GM18502 (cell line): ENCODE data around the gene PRPH.
"Not testable (repeated sequence)": the region's sequence is repeated elsewhere in the genome, so short reads cannot be mapped to it uniquely, and the experiment has no call there.

Experiments
- ATAC-seq: cut with Tn5 transposase; IDR thresholded peaks from one replicate; pipeline ENCODE4 v1.9.1; 2021; ENCODE audit warnings: mild to moderate bottlenecking; ENCODE audit not compliant: unreplicated experiment, poor library complexity

Gene PRPH

DNA sequence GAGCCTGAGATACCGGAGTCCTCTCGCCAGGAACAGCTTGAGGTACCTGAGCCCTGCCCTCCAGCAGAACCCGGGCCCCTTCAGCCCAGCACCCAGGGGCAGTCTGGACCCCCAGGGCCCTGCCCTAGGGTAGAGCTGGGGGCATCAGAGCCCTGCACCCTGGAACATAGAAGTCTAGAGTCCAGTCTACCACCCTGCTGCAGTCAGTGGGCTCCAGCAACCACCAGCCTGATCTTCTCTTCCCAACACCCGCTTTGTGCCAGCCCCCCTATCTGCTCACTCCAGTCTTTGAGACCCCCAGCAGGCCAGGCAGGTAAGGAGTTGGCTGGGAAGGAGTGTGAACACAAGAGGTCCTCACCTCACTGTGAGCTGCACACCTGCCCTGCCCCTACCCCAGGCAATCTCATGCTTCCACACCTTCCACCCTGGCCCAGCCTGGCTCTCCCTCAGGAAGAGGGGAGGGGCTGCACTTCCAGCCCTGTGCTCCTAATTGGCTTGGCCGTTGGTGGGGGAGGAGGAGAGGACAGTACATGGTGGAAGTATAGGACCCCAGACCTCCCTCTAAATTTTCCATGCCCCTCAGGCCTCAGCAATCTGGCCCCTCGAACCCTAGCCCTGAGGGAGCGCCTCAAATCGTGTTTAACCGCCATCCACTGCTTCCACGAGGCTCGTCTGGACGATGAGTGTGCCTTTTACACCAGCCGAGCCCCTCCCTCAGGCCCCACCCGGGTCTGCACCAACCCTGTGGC is 35.9 kb downstream of the PRPH start:
- no peak for ATAC-seq

DNA sequence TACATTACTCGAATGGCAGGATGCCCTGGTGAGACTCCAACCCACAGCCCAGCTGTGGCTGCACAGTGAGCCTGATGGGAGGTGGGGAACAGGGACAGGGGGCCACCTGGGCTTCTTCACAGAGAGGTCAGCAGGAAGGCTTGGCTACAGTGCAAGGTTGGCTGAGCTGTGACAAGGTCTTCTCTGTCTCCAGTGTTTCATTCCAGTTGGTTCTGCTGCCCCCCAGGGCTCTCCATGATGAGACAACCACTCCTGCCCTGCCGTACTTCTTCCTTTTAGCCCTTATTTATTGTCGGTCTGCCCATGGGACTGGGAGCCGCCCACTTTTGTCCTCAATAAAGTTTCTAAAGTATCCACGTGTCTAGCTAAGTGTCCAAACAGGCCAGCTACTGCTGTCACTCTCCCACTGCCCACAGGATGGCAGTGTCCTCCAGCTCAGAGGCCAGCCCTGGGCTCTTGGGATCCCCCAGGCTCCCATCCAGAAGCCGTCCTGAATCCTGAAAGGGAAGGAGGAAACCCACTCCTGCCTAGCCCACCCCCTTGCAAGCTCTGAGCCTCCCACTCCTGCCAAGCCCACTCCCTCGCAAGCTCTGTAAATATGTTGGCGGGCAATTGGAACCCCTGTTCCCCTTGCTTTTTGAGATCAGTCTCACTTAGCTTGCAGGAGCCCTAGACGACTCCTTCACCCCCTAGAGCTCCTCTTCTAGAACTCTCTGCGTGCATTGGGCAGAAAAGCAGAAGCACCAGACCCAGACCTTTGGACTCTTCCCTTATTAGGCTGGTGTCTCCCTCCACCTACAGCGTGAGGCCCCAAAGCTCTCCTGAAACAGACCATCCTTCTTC is 36.7 kb downstream of the PRPH start:
- no peak for ATAC-seq

DNA sequence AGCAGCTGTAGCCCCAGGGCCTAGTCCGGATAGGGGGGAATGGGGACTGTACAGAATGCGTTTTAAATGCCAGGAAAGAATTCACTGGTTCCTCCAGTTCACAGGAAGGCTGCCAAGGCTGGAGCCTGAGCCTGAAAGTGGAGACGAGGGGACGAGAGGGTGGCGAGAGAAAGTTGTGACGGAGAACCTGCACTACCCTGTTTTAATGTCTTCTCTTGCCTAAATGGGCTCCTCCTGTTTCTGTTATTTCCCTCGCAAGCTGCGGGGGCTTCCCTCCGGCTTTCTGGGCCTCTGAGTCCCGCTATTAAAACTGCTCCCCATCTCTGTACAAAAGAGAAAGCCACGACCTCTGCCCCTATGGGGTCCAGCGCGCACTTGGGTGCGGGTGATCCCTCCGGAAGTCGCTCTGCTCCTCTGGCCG is 37.5 kb downstream of the PRPH start:
- ATAC-seq = no peak

DNA sequence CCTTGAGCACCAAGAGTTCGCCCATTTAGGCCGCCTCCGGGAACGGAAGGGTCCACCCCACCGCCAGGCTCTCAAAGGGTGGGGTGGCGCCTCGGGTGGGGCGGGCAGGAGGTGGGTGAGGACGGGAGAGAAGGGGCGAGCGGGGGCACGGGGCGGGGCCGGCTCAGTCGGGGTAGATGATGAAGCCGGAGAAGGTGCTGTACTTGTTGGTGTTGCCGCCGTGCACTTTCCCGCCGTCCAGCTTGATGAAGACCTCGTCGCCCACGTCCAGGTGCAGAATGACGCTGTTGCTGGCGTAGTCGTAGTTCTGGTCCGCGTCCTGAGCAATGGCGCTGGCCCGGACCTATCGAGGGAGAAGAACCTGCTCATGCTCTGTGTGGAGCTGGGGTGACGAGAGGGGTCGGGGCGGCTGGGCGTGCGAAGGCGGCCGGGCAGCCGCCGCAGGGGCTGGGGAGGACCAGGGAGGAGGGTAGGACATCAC is 38.0 kb downstream of the PRPH start:
- no peak for ATAC-seq

DNA sequence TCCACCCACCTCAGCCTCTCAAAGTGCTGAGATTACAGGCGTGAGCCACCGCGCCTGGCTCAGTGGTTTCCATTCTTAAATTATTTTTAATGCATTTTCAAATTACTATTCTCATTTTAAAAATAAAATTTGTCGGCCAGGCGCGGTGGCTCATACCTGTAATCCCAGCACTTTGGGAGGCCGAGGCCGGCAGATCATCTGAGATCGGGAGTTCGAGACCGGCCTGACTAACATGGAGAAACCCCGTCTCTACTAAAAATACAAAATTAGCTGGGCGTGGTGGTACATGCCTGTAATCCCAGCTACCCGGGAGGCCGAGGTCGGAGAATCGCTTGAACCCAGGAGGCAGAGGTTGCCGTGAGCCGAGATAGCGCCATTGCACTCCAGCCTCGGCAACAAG is 38.8 kb downstream of the PRPH start:
- ATAC-seq = not testable (repeated sequence)

DNA sequence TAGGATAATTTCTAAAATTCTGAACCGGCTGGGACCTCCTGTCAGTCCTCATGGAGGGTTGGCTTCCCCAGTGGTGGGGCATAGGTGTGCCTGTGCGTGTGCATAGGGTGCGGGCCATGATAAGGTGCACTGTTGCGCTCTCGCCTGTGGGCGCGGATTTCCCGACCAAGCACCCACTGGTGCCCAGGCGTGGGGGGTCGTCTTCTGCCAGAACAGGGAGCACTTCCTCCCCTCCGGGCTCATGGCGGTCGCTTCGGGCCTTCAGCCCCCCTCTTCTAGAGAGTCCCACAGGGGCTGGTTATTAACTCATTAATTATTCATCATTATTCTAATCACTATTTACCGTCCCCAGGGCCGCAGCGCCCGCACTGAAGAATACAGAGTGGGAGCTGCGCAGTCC is 39.3 kb downstream of the PRPH start:
- no peak for ATAC-seq

DNA sequence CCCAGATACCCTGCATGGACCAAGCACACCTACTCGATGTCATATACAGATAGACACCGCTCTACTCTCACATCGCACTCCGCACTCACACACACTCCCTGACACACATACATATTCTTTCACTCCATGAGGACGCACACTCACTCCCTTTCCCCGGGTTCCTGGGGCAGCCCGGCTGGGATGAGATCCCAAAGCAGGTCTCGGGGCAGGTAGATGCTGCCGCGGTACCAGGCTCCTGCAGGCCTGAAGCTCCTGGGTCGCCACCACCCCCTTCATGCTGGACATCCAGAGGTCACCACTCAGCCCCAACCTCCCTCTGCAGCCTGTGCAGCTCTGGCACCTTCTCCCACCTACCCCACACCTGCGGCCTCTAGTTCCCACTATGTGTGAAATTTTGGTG is 39.7 kb downstream of the PRPH start:
- ATAC-seq = no peak

DNA sequence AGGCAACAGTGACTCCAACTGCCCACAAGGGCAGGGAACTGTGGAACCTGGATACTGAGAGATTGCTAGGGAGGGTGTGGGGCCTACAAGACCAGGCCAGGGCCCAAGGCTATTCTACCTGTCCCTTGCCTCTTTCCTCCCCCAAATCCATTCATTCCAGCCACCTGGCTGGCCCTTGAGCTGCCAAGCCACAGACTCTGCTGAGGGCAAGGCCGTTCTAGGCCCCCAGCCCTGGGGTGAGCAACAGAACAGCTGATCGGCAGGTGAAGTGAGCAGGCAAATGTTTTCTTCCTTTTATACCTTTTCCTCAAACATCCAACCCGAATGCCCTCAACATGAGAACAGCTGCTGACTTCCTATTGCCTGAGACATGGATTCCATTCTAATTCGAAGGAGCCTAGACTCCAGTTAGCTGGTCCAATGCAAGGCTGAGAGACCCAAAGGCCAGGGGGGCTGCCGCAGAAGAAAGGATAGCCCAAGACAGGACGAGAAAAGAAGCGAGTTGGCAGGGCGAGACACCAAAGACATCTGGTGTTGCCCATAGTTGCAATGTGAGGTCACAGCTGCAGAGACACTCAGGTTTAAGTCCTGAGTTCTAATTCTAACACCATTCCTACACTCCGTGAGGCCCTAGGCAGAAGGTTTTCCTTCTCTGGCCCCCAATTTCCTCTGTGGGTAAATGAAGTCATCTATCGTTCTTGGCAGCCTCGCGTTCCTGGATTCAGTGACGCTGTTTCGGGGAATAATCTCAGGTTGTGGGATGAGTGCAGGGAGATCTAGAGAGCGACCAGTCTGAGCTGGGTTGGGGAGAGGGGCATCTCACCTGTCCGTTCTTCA is 40.4 kb downstream of the PRPH start:
- ATAC-seq = no peak

DNA sequence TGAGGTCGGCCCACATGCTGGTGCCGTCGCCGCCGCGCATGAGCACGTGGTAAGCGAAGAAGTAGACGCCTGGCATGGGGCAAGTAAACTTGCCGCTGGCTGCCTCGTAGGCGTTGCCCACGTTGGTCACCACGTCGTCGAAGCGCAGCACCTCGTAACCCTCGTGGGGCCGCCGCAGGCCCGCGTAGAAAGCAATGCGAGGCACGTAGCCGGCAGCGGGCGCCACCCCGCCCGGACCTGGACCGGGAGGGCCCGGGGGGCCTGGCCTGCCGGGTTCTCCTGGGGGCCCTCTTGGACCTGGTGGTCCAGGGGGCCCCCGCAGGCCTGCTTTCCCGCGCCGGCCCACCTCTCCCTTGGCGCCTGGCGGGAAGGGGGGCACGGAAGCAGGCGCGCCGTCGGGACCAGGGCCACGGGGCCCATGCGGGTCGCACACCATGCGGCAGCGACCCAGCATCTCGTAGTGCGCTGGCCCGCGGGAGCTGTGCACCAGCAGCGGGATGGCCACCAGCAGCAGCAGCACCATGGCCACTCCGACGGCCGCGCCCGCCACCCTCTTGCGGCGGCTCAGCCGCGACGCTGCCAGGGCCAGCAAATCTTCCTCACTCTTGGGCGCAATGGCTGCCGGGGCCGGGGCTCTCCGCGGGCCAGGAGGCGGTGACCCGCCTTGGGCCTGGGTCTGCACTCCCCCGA is 41.2 kb downstream of the PRPH start:
- ATAC-seq = no peak

DNA sequence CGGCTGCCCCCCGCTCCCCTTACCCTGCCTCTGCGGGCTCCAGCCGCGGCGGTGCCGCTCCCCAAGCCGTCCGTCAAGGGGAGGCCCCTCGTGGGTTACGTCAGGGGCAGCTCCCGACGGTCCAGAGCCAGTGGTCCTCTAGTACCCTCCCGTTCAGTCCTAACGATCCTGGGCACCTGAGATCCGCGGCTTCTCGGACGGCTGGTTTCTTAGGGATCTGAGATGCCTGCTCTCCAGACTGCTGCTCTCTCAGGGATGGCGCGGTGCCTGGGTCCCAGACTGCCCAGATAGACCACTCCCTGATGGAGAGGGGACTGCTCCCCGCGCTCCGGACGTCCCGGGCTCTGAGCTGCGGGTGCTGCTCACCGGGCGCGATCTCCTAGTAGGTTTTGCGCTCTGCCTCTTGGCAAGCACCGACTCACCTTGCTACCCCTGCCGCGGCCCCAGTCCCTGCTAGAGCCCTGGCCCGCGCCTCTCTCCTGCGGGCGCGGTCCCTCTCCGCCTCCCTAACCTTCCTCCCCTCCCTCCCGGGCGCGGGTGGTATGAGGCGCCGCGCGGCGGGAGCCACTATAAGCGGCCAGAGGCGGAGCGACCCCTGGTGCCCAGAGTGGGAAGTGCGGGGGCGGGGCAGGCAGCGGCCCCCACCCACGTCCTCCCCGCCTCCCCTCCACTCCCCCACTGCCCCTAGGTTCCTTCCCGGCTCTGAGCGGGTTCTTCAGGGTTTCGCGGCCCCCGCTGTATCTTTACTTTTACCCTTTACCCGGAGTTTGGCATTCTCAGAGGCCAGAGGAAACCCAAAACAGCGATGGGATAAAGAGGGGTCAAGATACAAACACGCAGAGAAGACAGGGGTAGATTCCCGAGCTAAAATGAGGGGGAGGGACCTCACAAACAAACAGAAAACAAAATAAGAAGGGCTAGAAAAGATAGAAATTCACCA is 42.0 kb downstream of the PRPH start, which contains the start of gene C1QL4:
Gene C1QL4 (minus strand): TSS at position 544 of the 940 bp plus-strand sequence. CDS start 711 bp downstream, outside the sequence.
- peak; percentile 60 for ATAC-seq

DNA sequence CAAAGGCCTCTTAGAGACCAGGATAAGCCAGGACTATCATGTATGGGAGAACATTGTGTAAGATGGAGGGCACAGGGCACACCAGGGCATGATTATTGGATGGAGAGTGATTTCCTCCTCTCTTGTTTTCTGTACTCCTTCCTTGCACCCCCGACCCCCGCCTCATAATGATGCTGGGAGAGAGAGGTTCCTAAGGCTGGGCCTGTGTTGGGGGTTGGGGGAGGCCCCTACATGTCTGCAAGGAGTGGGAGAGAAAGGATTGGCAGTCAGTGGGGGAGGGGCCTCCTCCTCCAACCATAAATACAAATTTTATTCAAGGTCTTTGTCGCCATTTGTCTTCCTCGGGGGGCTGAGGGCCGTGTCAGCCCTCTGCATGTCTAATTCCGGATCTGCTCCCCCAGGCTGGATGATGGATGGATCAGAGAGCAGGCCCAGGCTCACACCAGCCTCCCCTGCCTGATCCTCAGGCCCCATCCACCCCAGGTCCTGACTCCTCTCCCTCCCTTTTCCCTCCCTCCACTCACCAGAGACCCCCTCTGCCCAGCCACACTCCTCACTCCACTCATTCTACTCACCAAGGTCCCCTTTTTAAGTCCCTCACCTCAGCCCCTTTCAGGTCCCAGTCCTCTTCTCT is 44.0 kb downstream of the PRPH start:
- ATAC-seq = no peak

DNA sequence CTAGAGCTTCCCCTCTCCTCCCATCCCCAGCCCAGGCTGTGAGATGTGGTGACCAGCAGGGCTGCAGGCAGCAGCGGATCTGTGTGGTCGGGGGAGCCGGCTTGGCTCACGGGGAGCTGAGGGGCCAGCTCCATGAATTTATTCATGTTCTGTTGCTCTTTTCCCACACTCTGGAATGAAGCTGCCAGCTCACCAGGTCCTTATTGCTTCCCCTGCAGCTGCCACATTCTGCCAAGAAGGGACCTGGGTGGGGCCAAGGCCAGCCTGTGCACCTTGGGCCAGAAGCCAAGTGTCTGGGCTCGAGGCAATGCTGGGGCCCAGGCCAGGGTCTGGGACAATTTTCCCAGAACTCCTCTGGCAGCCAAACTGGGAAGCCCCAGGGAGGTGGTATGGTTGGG is 44.5 kb downstream of the PRPH start:
- no peak for ATAC-seq

DNA sequence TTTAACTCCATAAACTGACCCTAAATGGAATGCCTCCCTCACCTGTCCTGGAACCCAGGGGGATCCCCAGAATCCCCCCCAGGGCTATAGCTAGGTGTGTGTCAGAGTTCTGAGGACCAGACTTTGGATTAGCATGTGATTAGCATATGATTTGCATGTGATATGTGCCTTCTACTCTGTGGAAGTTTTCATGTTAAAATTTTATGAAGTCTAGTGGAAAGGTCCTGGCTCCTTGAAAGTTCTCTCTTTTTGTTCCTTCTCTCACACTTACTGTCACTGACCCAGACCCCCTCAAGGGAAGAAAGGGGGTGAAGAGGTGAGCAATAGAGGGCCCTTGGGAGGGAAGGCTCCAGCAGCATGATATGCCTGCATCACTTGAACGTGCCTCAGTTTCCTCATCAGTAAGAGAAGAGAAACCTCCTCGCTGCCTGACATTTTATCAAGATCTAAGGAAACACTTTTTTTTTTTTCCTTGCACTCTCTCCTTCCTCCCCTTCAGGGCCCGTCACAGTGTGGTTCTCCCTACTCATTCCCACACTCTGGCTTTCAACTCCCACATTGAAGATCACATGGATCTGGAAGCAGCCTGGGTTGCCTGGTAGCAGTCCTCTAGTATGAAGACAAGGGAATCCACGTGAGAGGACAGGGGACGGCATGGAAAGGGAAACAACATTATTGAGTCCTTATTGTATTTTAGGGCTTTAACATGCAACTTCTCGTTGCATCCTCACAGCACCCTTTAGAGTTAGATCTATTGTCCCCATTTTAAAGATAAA is 45.3 kb downstream of the PRPH start:
- no peak for ATAC-seq

DNA sequence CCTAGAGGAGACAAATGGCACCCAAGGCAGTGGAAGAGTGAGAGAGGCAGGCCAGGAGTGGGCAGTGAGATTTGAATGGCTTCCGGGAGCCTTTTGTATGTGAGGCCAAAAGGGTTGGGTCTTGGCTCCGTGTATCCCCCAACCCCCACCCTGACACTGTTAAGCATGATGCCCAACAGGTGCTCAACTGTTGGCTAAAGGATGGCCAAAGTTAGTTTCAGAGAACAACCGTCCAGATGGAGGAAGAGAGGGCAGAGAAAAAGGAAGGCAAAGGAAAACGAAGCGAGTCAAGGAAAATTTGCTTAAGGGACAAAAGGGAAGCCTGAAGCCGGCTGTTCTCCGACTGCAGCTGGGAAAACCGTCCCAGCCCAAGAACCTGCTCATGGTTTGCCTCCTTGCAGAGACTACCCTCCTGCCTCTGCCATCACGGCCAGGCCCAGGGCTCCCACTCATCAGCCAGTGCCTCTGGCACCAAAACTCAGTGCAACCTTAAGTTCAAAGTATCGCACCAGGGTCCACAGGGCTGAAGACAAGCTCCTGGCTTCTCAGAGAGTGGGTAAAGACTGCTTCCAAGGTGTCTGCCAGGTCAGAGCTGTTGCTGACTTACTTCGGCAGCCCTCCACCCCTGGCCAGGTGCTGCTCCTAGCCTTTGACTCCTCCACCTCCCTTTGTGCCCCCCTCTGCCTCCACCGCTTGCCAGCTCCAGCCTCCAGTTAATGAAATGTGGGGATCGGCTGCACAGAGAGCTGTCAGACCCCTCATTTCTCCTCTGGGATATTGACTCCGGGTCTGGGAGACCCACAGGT is 46.2 kb downstream of the PRPH start:
- no peak for ATAC-seq

DNA sequence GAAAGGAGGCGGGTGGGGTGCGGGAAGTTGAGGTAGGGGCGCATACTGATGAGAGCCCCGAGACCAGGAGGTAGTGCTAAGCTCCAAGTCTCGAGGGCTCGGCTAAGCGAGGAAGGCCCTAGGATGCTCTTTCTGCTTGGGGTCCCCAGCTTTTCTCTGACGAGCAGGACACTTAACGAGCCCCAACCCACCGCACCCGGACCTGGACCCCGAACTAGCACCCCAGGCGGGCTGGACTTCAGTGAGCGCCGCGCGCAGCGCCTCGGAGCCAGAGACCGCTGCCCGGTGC is 46.8 kb downstream of the PRPH start:
- ATAC-seq = no peak

DNA sequence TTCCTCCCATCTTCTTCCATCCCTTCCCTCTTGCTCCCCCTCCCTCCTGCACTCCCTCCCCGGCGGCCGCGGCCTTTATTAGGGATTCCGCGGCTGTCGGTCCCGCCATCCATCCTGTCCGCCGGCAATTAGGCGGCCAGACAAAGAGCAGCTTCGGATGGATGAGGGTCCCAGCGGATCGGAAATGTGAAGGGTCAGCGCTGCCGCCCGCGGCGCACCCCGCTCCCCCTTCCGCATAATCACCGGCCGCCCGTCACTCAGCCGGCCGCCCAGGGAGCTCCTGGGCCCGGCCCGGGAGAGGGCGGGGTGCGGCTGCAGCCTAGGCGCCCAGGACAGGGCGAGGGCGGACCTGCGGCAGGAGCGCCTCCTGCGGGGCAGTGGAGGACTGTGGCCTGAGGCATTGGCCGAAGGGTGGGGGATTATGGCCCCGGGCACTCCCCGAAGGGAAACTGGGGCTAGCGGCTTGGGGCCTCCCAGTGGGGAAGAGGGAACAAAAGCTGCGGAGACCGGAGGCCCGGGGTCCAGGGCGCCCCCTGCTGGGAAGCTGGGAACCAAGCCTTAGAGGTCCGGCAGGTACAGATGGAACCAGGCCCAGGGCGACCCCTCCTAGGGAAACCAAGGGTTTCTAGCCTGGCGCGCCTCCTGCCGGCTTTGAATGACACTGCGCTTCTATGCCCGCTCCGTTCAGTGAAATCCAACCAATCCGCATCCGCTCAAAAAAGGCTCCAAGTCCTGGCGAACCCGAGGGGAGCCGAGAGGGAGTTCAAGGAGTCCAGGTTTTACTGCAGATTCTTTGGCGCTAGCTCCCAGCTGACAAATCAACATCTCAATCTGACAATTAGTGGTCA is 47.3 kb downstream of the PRPH start:
- peak; percentile 74 for ATAC-seq
